Adrenal gland (tissue), 5 donors: ENCODE measurements around the gene PPM1J.

Experiments used
- POLR2A ChIP-seq, 2 donors: fragments of 450-650 bp; IDR thresholded peaks; one replicate each; pipeline ENCODE4 v1.6.1; 2017; ENCODE audit warnings: antibody characterized with exemption in 2 of 2, mild to moderate bottlenecking in 2 of 2, moderate library complexity in 1 of 2
- TF ChIP-seq, protein P1 (sequence below), 6 experiments: fragments of 450-650 bp in 4 of 6; fragments of 200-600 bp in 2 of 6; sonication (generic) in 1 of 6; IDR thresholded peaks; 1 replicate in 5 of 6; 2 replicates in 1 of 6; pipeline versions ENCODE4 v1.5.1 to v1.8.0; 2016 to 2021; ENCODE audit warnings: antibody characterized with exemption in 6 of 6, mild to moderate bottlenecking in 2 of 6, moderate library complexity in 1 of 6
- donor health status: DM: no; HTN: no; CAD: no.

DNA sequence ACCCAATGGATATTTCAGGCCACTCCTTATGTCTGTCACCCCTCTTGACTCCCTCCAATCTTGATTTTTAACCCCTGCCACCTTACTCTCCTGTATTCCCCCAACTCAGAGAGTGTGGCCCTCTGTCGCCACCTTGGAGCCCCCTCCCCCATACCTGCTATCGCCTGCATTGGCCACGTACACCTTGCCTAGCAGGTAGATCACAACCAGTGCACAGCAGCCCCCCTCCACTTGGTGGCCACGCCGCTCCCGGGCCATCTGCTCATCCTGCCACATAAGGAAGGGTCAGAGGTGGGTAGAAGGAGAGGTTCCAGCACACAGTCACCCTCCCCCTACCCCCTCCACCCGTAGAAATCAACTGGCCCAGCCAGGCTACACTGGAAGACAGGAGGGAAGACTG, 2.9 kb downstream of the PPM1J start:
- TF ChIP-seq, protein P1, sequence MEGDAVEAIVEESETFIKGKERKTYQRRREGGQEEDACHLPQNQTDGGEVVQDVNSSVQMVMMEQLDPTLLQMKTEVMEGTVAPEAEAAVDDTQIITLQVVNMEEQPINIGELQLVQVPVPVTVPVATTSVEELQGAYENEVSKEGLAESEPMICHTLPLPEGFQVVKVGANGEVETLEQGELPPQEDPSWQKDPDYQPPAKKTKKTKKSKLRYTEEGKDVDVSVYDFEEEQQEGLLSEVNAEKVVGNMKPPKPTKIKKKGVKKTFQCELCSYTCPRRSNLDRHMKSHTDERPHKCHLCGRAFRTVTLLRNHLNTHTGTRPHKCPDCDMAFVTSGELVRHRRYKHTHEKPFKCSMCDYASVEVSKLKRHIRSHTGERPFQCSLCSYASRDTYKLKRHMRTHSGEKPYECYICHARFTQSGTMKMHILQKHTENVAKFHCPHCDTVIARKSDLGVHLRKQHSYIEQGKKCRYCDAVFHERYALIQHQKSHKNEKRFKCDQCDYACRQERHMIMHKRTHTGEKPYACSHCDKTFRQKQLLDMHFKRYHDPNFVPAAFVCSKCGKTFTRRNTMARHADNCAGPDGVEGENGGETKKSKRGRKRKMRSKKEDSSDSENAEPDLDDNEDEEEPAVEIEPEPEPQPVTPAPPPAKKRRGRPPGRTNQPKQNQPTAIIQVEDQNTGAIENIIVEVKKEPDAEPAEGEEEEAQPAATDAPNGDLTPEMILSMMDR (IDR thresholded peaks at IDR 0.05): no peak
- no peak for TF ChIP-seq POLR2A (IDR thresholded peaks at IDR 0.05)
